Nephron (organoid): ENCODE measurements around the gene NINJ1.

Source experiments
- H3K27ac Mint-ChIP-seq, 3 experiments: 2 replicates each; pipeline ENCODE4 v1.8.0; 2020; ENCODE audit warnings: mixed read lengths in 3 of 3, mild to moderate bottlenecking in 2 of 3, moderate library complexity in 1 of 3
- H3K27me3 Mint-ChIP-seq: 2 replicates; pipeline ENCODE4 v1.8.0; 2021; ENCODE audit warnings: low read depth, mild to moderate bottlenecking, moderate library complexity, mixed read lengths
- H3K36me3 Mint-ChIP-seq: 2 replicates; pipeline ENCODE4 v1.8.0; 2020; ENCODE audit warnings: low read depth, mixed read lengths
- H3K4me1 Mint-ChIP-seq: 2 replicates; pipeline ENCODE4 v1.8.0; 2020; ENCODE audit warnings: mixed read lengths
- H3K4me3 Mint-ChIP-seq, 3 experiments: 2 replicates each; pipeline ENCODE4 v1.8.0; 2020; ENCODE audit warnings: mild to moderate bottlenecking in 3 of 3, mixed read lengths in 3 of 3, moderate library complexity in 2 of 3
- H3K9me3 Mint-ChIP-seq: 2 replicates; pipeline ENCODE4 v1.8.0; 2020; ENCODE audit warnings: mixed read lengths
- CTCF ChIP-seq, 3 experiments: fragments of 200-600 bp; sonication (generic); IDR thresholded peaks; one replicate each; pipeline ENCODE4 v1.5.0; 2021; ENCODE audit warnings: antibody characterized with exemption in 3 of 3; ENCODE audit not compliant: unreplicated experiment in 3 of 3

NINJ1 gene

GRCh38 chr9:93091056-93091452 is 43.0 kb downstream of the NINJ1 start:
- H3K4me1 Mint-ChIP-seq = peaks cover 35% of the 10 kb centered on the region
- no peak for TF ChIP-seq CTCF (IDR thresholded peaks at IDR 0.05; ENCODE audit: unreplicated experiment in 3 of 3)
- H3K27me3 Mint-ChIP-seq = no peaks in the 10 kb centered on the region
- H3K9me3 Mint-ChIP-seq = no peaks in the 10 kb centered on the region
- no peaks in the 10 kb centered on the region for H3K36me3 Mint-ChIP-seq
- no peak overlapping the region for H3K4me3 Mint-ChIP-seq
- peak overlapping the region; percentile 80 to 93 (median 88) for H3K27ac Mint-ChIP-seq

- H3K9me3 Mint-ChIP-seq = no peaks in the 10 kb centered on the region
- H3K4me1 Mint-ChIP-seq = peaks cover 35% of the 10 kb centered on the region
- TF ChIP-seq CTCF (IDR thresholded peaks at IDR 0.05; ENCODE audit: unreplicated experiment in 3 of 3) = no peak
- H3K4me3 Mint-ChIP-seq = no peak overlapping the region
- H3K36me3 Mint-ChIP-seq = no peaks in the 10 kb centered on the region
- H3K27ac Mint-ChIP-seq = peak overlapping the region in 1 of 3 experiments; percentile 64
- H3K27me3 Mint-ChIP-seq = no peaks in the 10 kb centered on the region
Observed at GRCh38 chr9:93090091-93090655, 43.9 kb downstream of the NINJ1 start.

- no peaks in the 10 kb centered on the region for H3K36me3 Mint-ChIP-seq
- H3K27me3 Mint-ChIP-seq = no peaks in the 10 kb centered on the region
- no peaks in the 10 kb centered on the region for H3K9me3 Mint-ChIP-seq
- TF ChIP-seq CTCF (IDR thresholded peaks at IDR 0.05; ENCODE audit: unreplicated experiment in 3 of 3) = no peak
- H3K4me1 Mint-ChIP-seq = peaks cover 32% of the 10 kb centered on the region
- H3K4me3 Mint-ChIP-seq = no peak overlapping the region
- H3K27ac Mint-ChIP-seq = peak overlapping the region in 2 of 3 experiments; percentile 14 to 64
Observed at GRCh38 chr9:93089481-93089991, 44.5 kb downstream of the NINJ1 start.

- no peaks in the 10 kb centered on the region for H3K9me3 Mint-ChIP-seq
Observed at GRCh38 chr9:93089024-93089423, 45.0 kb downstream of the NINJ1 start.

GRCh38 chr9:93088656-93089015 is 45.4 kb downstream of the NINJ1 start:
- TF ChIP-seq CTCF (IDR thresholded peaks at IDR 0.05; ENCODE audit: unreplicated experiment in 3 of 3) = no peak
- no peaks in the 10 kb centered on the region for H3K9me3 Mint-ChIP-seq
- H3K4me1 Mint-ChIP-seq = peaks cover 26% of the 10 kb centered on the region
- peak overlapping the region in 1 of 3 experiments; percentile 67 for H3K27ac Mint-ChIP-seq
- no peaks in the 10 kb centered on the region for H3K27me3 Mint-ChIP-seq
- H3K4me3 Mint-ChIP-seq = no peak overlapping the region
- no peaks in the 10 kb centered on the region for H3K36me3 Mint-ChIP-seq

More at GRCh38 chr9:93089024-93089423, 45.0 kb downstream of the NINJ1 start:
- TF ChIP-seq CTCF (IDR thresholded peaks at IDR 0.05; ENCODE audit: unreplicated experiment in 3 of 3) = no peak
- peaks cover 27% of the 10 kb centered on the region for H3K4me1 Mint-ChIP-seq
- no peaks in the 10 kb centered on the region for H3K27me3 Mint-ChIP-seq
- no peak overlapping the region for H3K4me3 Mint-ChIP-seq
- H3K27ac Mint-ChIP-seq = peak overlapping the region in 1 of 3 experiments; percentile 14
- no peaks in the 10 kb centered on the region for H3K36me3 Mint-ChIP-seq
